GM21515 (cell line): ENCODE data around the gene PPP1R3F.

ENCODE experiments used
- ATAC-seq: cut with Tn5 transposase; IDR thresholded peaks from one replicate; pipeline ENCODE4 v1.9.1; 2021; ENCODE audit not compliant: unreplicated experiment

PPP1R3F gene

DNA sequence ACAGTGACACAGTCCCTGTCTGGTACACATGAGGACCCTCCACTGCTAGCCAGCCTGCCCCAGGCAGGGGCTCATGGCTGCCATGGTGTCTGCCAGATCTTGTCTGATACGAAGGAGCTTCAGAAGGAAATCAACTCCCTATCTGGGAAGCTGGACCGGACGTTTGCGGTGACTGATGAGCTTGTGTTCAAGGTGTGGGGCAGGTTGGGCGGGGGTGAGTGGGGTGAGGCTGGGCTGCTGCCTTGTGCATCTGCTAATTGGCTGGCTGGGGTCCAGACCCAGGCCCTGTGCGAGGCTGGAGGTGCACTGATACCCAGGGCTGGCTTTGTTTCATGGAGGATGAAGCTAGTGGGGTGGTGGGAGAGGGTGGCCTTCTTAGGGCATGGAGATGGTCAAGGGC, 20.5 kb upstream of the PPP1R3F start:
- no peak for ATAC-seq

DNA sequence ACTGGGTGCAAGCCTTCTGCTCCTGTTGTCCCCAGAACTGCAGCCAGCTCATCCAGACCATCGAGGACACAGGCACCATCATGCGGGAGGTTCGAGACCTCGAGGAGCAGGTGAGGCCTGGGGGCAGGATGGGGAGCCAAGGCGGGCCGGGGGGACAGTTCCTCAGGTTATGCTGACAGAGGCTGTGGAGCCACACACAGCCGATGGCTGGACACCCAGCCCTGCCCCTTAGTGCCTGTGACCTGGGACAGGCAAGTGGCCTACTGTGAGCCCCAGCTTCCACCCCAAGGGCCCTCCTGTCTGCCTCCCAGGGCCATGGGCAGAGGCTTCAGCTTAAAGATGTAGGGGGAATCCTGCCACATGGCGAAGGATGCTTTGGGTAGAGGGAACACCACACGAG, 20.0 kb upstream of the PPP1R3F start:
- no peak for ATAC-seq

DNA sequence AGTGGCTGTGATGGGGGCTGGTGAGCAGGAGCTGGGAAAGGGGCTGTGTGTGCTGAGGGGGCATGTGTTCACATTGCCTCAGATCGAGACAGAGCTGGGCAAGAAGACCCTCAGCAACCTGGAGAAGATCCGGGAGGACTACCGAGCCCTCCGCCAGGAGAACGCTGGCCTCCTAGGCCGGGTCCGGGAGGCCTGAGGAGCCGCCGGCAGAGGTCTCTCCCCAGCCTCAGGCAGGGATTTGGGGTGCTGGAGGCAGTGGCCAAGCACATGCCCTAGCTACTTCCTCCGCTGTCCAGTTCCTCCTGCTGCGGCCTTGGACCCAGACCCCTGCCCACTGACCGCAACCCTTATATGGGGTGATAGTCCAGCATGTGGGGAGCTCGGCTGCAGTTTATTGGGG, 19.5 kb upstream of the PPP1R3F start:
- ATAC-seq: no peak

DNA sequence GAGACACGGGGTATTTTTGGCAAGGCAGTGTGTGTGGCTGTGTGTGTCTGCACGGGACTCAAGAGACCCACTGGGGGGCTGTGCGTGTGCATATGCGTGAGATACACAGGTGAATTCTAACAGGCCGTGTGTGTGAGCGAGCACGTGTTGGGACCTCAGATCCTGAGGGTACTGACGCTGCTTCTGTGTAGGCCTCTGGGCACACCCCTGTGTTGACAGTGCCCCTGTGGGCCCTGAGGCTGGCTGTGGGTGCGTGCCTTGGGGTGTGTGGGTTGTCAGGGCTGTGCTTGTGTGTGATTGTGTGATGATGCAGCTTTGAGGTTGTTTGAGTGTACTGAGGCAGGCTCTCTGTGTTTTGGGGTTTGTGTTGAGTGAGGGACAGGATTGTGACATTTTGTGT, 19.0 kb upstream of the PPP1R3F start:
- no peak for ATAC-seq

DNA sequence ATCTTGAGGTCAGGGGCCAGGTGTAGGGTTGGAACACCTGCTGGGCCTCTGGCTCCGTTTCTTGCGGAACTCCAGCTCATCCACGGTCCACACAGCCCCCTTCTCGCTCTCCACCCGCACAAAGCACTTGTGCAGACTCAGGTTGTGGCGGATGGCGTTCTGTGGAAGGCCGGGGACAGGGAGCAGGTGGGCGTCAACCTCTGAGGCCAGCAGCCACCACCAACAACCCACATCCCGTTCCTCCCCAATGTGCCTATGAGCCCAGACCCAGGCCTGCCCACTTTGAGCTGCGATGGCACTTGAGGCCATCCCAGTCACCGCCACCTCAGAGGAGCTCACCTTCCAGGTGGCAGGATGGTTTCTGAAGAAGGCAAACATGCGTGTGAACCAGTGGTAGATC, 18.3 kb upstream of the PPP1R3F start:
- ATAC-seq: no peak

DNA sequence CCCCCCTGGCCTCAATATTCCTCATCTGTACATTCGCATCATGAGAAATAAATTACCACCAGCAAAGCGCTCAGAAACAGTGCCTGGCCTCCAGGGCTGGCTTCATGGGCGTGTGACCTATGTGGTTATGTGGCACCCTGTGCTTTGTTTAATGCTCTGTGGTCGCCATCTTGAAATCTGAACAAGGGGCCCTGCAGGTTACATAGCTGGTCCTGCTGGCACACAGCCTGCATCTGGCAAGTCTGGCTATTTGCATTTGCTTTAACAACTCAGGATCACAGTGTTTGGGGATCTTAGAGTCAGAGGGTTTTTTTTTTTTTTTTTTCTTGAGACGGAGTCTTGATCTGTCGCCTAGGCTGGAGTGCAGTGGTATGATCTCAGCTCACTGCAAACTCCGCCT, 15.0 kb upstream of the PPP1R3F start:
- no peak for ATAC-seq

DNA sequence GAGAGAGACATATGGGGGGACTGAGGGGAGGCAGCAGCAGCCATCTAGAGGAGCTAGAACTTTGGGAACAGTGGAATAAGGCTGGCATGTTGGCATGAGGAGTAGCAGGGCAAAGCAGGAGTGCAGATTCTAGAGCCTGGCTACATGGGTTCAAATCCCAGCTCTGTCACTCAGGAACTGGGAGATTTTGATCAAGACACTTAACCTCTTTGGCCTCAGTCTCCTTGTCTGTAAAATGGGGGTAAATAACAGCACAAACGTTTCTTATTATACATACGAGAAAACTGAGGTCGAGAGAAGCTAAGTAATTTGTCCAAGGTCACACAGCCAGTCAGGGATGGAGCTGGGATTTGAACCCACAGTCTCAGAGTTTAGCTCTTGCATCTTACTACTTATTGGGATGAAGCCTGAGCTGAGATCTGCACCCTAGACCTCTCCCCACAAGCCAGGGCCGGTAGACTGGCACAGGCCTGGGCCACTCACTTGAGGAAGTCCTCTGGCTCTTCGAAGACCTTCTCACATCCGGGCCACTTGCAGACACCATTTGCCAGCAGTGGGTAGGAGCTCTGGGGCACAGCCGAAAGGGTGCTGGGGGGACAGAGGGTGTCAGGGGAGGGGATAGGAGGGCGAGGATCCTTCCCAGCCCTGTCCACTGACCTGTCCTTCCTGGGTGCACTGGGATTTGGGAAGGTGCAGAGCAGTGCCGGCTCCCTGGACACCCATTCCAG, 13.2 kb upstream of the PPP1R3F start:
- no peak for ATAC-seq

DNA sequence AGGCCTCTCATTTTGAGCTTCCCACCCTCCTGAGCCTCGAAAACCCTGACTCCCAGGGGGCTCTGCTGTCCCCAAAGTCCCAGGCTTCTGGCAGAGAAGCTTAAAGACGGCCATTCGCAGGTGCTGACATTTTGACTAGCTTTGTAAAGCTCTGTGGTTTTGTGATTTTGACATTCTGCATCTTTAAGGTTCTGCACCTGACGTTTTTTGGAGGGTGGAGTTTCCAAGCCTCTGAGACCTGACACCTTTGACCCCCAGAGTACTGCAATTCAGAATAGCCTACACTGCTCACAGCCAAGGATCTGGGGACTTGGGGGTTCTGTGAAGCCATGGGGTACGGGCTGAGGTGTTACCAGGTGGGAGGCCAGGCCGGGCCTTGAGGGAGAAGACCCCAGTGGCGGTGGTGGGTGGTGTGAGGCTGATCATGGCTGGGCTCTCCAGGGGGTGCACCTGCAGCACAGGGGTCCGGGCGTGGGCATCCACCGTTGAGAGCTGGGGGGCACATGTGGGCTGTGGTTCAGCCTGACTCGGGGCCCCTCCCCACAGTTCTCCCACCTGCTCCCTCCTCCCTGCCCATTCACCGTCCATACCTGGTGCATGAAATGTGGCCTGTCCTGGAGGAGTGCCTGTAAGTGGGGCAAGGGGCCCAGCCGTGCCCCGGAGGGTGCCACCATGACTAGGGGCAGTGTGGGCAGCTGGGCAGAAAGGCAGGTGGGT, 12.4 kb upstream of the PPP1R3F start:
- ATAC-seq: no peak

DNA sequence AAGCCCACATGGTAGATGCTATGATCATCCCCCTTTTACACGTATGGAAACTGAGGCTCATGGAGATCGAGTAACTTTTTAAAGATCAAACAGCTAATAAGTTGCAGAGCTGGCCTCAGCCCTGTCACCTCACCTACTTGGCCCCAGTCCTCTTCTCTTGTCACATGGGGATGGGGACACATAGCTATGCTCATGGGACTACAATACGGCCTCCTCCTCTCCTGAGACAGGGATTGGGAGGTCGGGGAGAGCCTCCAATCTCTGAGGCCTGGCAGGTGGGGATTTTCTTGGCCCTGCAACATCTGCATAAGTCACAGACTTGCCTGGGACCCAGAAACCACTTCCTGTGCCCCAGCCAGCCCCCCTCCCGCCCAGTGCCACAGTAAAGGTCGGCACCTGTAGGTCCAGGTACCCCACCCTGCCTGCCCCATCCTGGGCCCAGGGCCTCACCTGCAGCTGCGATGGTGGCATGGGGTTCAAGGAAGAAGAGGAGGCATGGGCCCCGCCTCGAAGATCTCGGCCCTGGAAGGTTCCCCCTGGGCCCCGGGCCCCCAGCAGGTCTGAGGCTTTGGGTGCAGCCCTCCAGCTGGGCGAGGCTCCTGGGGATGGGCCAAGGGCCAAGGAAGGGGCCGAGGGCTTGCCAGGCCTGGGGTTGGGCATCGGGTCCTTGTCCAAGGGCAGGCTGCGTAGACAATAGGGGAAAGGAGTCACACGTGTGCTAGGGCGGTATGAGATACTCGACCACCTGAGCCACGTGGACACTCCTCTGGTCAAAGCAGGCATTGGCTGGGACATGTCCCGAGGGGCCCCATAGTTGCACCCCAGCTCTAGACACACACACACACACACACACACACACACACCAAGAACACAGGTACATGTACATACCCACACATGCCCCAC, 11.5 kb upstream of the PPP1R3F start:
- no peak for ATAC-seq

DNA sequence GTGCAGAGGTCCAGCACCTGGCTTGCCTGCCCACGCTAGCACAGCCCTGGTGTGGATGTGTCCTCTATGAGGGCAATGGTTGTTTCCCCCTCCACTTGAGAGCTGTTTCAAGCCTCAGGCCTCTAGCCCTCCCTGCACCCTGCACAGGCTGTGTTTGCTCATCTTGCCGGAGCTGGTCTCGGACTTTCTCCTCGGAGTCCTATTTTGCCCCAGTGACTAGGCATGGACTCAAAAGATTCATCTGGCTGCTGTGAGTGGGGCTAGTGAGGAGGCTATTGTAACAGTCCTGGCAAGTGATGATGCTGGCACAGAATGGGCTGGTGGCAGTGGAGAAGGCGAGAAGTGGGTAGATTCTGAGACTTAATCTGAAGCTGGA, 10.9 kb upstream of the PPP1R3F start:
- no peak for ATAC-seq

DNA sequence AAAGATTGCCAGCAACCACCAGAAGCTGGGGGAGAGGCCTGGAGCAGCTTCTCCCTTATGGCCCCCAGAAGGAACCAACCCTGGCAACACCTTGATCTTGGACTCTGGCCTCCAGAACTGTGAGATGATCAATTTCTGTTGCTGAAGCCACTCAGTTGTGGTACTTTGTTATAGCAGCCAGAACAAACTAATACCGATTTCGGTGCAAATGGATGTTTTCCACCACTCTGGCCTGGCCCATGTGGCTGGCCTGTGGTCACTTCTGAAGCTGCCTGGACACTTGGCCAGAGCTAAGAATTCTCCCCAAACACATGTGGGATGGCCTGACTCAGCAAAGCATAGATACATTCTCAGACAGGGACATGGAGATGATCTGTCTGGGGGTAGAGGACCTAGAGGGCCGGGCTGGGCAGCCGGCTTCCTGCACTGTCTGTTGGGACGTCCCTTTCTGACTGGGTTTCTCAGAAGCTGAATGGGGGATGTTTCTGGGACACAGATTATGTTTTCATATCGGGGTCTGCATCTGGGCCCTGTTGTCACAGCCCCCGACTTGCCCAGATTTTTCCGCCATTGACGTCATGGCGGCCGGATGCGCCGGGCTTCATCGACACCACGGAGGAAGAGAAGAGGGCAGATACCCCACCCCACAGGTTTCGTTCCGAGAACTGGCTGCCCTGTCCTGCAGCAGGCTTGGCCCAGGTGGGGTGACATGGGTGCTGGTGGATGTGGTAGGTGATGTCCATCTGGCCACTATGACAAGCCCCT, 9.2 kb upstream of the PPP1R3F start:
- ATAC-seq: no peak

DNA sequence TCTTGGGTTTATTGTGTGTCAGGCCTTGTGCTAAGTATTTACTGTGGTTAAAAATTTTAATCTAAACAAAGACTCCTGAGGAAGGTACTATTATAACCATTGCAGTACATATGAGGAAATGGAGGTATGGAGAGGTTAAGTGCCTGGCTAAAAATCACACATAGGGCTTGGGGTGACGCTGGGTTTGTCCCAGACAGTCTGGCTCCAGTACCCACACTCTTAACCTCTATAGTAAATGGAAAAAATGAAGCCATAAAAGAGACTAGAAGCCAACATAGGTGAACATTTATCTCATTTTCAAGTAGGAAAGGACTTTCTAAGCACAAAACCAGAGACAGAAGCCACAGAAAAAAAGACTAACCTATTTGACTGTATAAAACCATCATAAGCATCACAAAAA, 7.0 kb upstream of the PPP1R3F start:
- no peak for ATAC-seq

DNA sequence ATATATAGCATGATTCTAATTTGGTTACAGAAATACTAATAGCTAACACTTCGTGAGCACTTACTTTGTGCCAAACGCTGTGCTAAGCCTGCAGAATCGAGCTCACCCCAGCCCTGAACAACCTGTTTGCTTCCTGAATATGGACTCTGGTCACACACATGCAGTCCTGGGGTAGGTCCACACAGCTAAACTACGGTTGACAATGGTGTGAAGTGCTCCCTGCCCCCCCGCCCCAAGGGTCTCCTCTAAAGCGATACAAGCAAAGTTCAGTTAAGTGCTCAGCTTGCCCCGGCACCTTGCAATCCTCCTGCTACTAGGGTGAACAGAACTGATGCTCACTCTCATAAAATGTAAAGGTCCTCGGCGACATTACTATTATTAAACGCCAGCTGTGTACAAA, 6.0 kb upstream of the PPP1R3F start:
- ATAC-seq: no peak

DNA sequence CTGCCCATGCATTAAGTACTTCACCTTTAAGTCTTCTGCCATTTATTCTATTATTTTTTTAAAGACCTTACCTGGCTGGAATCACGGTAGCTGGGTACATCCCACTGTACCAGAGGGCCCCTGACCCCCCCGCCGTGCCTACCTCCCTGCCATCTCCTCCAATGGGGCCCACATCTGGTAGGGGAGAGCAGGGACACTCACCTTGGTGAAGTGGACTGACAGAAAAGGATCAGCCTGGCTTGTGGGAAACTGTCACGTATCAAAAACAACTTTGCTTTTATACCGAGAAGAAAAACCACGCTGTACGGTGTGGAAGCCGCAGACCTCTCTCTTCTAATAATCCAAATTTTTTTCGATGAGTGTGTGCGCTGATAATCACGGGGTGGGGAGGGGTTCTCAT, 5.1 kb upstream of the PPP1R3F start, which contains the start of gene FOXP3:
TSS of gene FOXP3 (minus strand) at position 251 of the 400 bp plus-strand sequence. CDS start 6,205 bp downstream, outside the sequence.
- no peak for ATAC-seq

DNA sequence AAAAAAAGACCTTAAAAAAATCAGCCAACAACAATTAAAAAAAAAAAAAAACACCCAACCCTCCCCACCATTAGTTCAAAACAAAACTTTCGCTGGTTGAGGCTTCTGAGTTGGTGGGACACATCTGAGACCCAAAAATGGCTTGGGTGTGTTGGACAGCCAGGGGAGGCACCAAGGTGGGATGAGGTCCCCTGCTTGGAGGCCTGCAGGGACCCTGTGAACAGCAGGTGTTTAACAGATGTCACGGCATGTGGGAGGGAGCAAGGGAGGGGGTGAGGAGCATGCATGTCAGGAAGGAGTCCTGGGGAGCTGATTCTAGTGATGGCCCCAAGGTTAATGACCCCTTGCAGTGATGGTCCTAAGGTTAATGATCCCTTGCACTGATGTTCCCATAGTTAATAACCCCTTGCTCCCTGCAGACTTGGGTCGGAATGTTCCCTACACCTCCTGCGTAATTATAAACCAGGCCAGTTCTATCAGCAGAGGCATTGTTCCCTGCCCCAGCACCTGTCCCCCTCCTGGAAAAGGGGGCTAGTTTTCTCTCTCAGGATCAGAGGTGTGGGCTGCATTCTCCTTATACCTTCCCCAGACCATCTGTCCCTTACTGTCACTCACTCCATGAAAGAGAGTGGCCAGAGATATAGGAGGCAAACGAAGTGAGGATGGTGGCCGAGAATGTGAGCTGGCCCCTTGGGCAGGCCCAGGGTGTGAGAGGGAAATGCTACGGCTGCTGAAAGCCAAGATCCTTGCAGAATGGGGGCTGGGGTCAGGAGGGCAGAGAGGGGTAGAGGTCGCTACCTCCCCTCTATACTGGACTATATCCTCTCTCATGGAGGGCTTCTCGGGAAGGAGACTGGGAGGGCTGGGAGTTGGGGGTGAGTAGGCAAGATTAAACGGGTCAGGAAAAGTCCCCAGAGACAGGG, 2.8 kb upstream of the PPP1R3F start:
- no peak for ATAC-seq

DNA sequence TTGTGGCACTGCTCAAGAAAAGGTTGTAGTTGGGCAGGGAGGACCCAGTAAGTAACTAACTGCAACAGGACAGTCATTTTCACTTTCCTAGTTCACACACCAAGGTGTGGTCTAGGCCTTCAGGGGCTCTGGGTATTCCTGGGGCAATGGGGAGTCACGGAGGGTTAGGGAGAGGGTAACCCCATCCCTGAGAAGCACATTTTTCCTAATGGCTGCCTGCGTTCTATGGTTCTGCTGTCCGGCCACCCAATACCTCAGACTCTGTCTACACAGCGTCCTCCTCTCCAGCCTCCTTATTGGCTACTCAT, 937 bp upstream of the PPP1R3F start:
- ATAC-seq: no peak

DNA sequence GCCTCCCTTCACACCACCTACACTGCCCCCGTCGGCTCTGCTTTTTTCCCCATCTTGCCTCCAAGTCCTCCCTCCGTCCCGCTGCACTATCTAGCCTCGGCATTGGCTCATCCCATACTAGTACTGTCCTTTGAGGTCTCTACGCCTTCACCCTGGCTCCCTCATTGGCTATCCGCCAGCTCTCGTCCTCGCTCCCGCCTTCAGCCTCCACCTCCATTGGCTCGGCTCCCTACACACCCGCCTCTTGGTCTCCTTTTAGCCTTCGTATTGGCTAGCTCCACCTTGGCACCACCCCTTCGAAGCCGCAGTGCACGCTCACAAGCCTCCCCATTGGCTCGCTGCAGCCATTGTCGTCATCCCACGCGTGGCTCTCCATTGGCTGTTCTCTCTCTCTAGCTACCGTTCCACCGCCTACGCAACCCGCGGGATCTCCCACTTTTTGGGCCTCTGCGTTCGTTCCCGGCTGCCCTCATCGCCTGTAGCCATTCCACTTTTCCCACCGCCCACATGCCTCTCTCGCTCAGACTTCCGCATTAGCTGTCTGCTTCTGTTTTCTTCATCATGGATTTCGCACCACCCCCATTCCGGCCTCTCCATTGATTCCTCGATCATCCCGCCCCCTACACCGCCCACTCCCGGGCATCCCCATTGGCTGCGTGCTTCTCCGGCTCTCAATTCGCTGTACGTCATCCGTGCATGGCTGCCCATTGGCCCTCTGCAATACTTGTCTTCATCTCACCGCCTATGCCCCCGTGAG, 405 bp upstream of the PPP1R3F start:
- peak; percentile 84 for ATAC-seq

DNA sequence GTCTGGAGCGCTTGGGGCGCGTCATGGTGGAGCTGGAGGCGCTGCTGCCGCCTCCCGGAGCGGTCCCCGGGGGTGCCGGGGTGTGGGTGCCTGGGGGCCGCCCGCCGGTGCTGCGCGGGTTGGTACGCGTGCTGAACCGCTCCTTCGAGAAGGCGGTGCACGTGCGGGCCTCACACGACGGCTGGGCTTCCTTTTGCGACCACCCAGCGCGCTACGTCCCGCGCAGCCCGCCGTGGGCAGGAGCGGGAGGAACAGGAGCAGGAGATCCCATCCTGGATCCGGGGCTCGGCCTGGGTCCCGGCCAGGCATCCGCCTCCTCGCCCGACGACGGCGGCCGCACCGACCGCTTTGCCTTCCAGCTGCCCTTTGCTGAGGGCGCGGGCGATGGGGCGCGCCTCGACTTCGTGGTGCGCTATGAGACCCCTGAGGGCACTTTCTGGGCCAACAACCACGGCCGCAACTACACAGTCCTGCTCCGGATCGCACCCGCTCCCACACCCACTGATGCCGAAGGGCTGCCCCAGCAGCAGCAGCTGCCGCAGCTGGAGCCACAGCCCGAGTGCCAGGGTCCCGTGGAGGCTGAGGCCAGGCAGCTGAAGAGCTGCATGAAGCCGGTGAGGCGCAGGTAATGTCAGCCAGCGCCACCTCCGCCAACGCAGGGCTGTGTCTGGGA, 792 bp downstream of the PPP1R3F start:
- no peak for ATAC-seq

DNA sequence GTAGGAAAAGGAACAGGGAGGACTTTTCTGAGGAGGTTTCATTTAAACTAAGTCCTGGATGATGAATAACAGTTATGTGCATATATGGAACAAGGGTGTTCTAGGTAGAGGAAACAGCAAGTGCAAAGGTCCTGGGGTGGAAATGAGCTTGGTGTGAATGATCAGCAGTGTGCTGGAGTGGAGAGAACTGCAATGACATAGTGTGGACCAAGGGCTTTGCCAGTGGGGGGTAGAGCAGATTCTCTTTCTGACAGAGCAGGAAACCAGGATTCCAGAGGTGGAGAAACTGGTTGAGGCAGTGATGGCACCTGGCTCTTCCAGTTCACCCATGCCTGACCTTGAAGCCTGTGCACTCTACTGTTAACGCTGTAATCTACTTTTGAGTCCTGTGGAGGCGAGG, 1.7 kb downstream of the PPP1R3F start:
- ATAC-seq: no peak
